ENCODE results near the gene TMEM63A. TPM values are rescaled to one million over a fixed set of nuclear protein-coding genes. Genes with fewer than 3 reads are reported as not detected.
A peak's percentile ranks its signal among the peaks of the same experiment; 100 is the strongest.

Gene TMEM63A
- total and polyA plus RNA-seq, 2 of the 13 experiments (the other 11 are each of a cell fraction or from before 2014, with no cell fraction given) = 23.9 to 53.3 TPM

- no peak for TF ChIP-seq ESRRA (CRISPR knock-in tag; IDR thresholded peaks at IDR 0.05; ENCODE audit: low read depth)
- TF ChIP-seq XRCC5 (optimal IDR thresholded peaks at IDR 0.05; ENCODE audit: low read length) = peak; percentile 43
- TF ChIP-seq ZNF333 (CRISPR knock-in tag; IDR thresholded peaks at IDR 0.05; ENCODE audit: borderline replicate concordance) = no peak
- no peak for TF ChIP-seq ZKSCAN5 (CRISPR knock-in tag; IDR thresholded peaks at IDR 0.05)
- TF ChIP-seq KMT2A (CRISPR knock-in tag; IDR thresholded peaks at IDR 0.05) = peak; percentile 39; the same call in 1 of the 2 replicates
- no peak for TF ChIP-seq MATR3 (CRISPR knock-in tag; IDR thresholded peaks at IDR 0.05)
- no peak for TF ChIP-seq DZIP1 (CRISPR knock-in tag; IDR thresholded peaks at IDR 0.05)
- TF ChIP-seq ZNF282 (IDR thresholded peaks at IDR 0.05; ENCODE audit: partially characterized antibody) = no peak
- no peak for TF ChIP-seq NR3C1 (CRISPR knock-in tag; IDR thresholded peaks at IDR 0.05)
- TF ChIP-seq ZNF30 (CRISPR knock-in tag; IDR thresholded peaks at IDR 0.05) = no peak
- TF ChIP-seq ZBED4 (CRISPR knock-in tag; IDR thresholded peaks at IDR 0.05; ENCODE audit: borderline replicate concordance) = no peak
- no peak for TF ChIP-seq NR2F6 (IDR thresholded peaks at IDR 0.05)
- TF ChIP-seq NR2F6 (CRISPR knock-in tag; IDR thresholded peaks at IDR 0.05) = no peak
- no peak for TF ChIP-seq ZNF432 (CRISPR knock-in tag; IDR thresholded peaks at IDR 0.05; ENCODE audit: borderline replicate concordance)
- no peak for TF ChIP-seq RNF2 (conservative IDR thresholded peaks at IDR 0.05; ENCODE audit: low read depth)
- no peak for TF ChIP-seq HBP1 (CRISPR knock-in tag; IDR thresholded peaks at IDR 0.05; ENCODE audit: low read depth)
- TF ChIP-seq REL (CRISPR knock-in tag; conservative IDR thresholded peaks at IDR 0.05) = no peak
- 0 out of 2 replicates have a peak, but pooled peaks have one; percentile 19 for TF ChIP-seq TBX2 (CRISPR knock-in tag; IDR thresholded peaks at IDR 0.05; ENCODE audit: borderline replicate concordance)
Measured at GRCh38 chr1:225845571-225846259, 36.5 kb downstream of the TMEM63A start (continued).

Measured in HepG2 (cell line).